ENCODE measurements around the gene AGK.

DNA sequence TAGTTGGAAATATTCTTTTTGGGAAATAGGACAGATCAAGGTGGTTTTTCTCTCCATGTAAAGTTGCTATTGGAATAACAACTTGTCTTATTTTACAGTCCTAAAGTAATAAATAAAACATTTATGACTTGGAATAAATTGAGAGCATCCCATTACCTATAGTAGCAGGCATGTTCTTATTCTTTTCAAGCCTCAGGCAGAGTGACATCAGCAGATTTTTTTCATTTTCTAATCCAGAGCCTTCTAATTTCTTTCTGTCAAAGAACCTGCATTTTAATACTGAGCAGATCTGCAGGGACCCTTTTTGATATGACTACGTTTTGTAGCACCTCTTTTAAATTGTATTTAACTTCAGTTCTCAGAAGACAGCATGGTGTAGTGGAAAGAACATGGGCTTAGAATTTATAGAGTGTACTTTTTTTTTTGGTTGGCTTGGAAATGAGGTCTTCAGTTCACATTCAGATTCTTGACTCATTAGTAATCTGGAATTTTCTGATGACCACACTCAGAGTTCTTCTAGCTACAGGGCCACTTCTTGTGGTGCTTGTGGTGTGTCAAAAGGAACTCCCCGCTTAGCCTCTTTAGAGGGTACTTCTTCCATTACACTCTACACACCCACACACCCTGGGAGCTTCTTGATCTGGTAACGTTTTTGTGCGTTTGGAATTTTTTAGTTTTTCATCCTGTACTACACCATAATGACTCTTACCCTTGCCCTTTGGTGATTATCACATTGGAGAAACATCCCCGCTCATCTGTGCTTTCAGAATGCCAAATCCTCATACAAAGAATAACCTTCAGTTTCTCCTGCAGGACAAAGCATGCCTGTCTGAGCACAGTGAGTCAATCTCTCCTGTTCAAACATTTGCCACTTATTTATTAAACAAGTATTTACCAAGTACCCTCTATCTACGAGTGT is 34.6 kb downstream of the AGK start:
- TF ChIP-seq, protein P1, sequence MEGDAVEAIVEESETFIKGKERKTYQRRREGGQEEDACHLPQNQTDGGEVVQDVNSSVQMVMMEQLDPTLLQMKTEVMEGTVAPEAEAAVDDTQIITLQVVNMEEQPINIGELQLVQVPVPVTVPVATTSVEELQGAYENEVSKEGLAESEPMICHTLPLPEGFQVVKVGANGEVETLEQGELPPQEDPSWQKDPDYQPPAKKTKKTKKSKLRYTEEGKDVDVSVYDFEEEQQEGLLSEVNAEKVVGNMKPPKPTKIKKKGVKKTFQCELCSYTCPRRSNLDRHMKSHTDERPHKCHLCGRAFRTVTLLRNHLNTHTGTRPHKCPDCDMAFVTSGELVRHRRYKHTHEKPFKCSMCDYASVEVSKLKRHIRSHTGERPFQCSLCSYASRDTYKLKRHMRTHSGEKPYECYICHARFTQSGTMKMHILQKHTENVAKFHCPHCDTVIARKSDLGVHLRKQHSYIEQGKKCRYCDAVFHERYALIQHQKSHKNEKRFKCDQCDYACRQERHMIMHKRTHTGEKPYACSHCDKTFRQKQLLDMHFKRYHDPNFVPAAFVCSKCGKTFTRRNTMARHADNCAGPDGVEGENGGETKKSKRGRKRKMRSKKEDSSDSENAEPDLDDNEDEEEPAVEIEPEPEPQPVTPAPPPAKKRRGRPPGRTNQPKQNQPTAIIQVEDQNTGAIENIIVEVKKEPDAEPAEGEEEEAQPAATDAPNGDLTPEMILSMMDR (IDR thresholded peaks at IDR 0.05; ENCODE audit: insufficient read depth, low read length), result no peak
- TF ChIP-seq POLR2AphosphoS5 (IDR thresholded peaks at IDR 0.05; ENCODE audit: low read depth), result no peak
- TF ChIP-seq, protein P2, sequence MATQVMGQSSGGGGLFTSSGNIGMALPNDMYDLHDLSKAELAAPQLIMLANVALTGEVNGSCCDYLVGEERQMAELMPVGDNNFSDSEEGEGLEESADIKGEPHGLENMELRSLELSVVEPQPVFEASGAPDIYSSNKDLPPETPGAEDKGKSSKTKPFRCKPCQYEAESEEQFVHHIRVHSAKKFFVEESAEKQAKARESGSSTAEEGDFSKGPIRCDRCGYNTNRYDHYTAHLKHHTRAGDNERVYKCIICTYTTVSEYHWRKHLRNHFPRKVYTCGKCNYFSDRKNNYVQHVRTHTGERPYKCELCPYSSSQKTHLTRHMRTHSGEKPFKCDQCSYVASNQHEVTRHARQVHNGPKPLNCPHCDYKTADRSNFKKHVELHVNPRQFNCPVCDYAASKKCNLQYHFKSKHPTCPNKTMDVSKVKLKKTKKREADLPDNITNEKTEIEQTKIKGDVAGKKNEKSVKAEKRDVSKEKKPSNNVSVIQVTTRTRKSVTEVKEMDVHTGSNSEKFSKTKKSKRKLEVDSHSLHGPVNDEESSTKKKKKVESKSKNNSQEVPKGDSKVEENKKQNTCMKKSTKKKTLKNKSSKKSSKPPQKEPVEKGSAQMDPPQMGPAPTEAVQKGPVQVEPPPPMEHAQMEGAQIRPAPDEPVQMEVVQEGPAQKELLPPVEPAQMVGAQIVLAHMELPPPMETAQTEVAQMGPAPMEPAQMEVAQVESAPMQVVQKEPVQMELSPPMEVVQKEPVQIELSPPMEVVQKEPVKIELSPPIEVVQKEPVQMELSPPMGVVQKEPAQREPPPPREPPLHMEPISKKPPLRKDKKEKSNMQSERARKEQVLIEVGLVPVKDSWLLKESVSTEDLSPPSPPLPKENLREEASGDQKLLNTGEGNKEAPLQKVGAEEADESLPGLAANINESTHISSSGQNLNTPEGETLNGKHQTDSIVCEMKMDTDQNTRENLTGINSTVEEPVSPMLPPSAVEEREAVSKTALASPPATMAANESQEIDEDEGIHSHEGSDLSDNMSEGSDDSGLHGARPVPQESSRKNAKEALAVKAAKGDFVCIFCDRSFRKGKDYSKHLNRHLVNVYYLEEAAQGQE (IDR thresholded peaks at IDR 0.05; ENCODE audit: insufficient replicate concordance, low read depth), result no peak
- TF ChIP-seq GABPA (IDR thresholded peaks at IDR 0.05; ENCODE audit: low read depth), result no peak
- TF ChIP-seq SPI1 (IDR thresholded peaks at IDR 0.05; ENCODE audit: borderline replicate concordance, low read depth), result no peak

Measured in HL-60 (cell line).